ENCODE data around the gene LRRC3C.

The LRRC3C gene

GRCh38 chr17:39933912-39934311 is 6.4 kb downstream of the LRRC3C start:
- Histone ChIP-seq H3K27me3 (replicated peaks; ENCODE audit: control insufficient read depth, insufficient read depth, low read length, poor library complexity, severe bottlenecking) (no peaks in the 10 kb centered on the region), H3K36me3 (ENCODE audit: control insufficient read depth, insufficient read depth, low read length) (no peaks in the 10 kb centered on the region), H3K27ac (ENCODE audit: insufficient read depth, low read length, poor library complexity, severe bottlenecking) (no peak overlapping the region), H3K4me3 (ENCODE audit: insufficient read depth, low read depth, low read length, poor library complexity, severe bottlenecking) (no peak overlapping the region), H3K9me3 (ENCODE audit: control insufficient read depth, low read length) (no peaks in the 10 kb centered on the region), H3K4me1 (ENCODE audit: control insufficient read depth, insufficient read depth, low read length, poor library complexity, severe bottlenecking) (no peaks in the 10 kb centered on the region)
- DNase-seq: no peak

GRCh38 chr17:39934324-39934723 is 6.8 kb downstream of the LRRC3C start:
- H3K36me3 ChIP-seq (ENCODE audit: control insufficient read depth, insufficient read depth, low read length): no peaks in the 10 kb centered on the region
- H3K27ac ChIP-seq (ENCODE audit: insufficient read depth, low read length, poor library complexity, severe bottlenecking): no peak overlapping the region
- H3K9me3 ChIP-seq (ENCODE audit: control insufficient read depth, low read length): no peaks in the 10 kb centered on the region
- no peak overlapping the region for H3K4me3 ChIP-seq (ENCODE audit: insufficient read depth, low read depth, low read length, poor library complexity, severe bottlenecking)
- DNase-seq: no peak
- H3K4me1 ChIP-seq (ENCODE audit: control insufficient read depth, insufficient read depth, low read length, poor library complexity, severe bottlenecking): no peaks in the 10 kb centered on the region
- no peaks in the 10 kb centered on the region for H3K27me3 ChIP-seq (replicated peaks; ENCODE audit: control insufficient read depth, insufficient read depth, low read length, poor library complexity, severe bottlenecking)

GRCh38 chr17:39935909-39936308 is 8.4 kb downstream of the LRRC3C start:
- Histone ChIP-seq H3K36me3 (ENCODE audit: control insufficient read depth, insufficient read depth, low read length) (no peaks in the 10 kb centered on the region), H3K4me1 (ENCODE audit: control insufficient read depth, insufficient read depth, low read length, poor library complexity, severe bottlenecking) (peaks cover 3% of the 10 kb centered on the region), H3K27me3 (replicated peaks; ENCODE audit: control insufficient read depth, insufficient read depth, low read length, poor library complexity, severe bottlenecking) (no peaks in the 10 kb centered on the region), H3K4me3 (ENCODE audit: insufficient read depth, low read depth, low read length, poor library complexity, severe bottlenecking) (no peak overlapping the region), H3K9me3 (ENCODE audit: control insufficient read depth, low read length) (no peaks in the 10 kb centered on the region), H3K27ac (ENCODE audit: insufficient read depth, low read length, poor library complexity, severe bottlenecking) (no peak overlapping the region)
- DNase-seq: no peak

- H3K36me3 ChIP-seq (ENCODE audit: control insufficient read depth, insufficient read depth, low read length): no peaks in the 10 kb centered on the region
- no peak for DNase-seq
- H3K27ac ChIP-seq (ENCODE audit: insufficient read depth, low read length, poor library complexity, severe bottlenecking): no peak overlapping the region
- no peaks in the 10 kb centered on the region for H3K27me3 ChIP-seq (replicated peaks; ENCODE audit: control insufficient read depth, insufficient read depth, low read length, poor library complexity, severe bottlenecking)
- H3K4me1 ChIP-seq (ENCODE audit: control insufficient read depth, insufficient read depth, low read length, poor library complexity, severe bottlenecking): peaks cover 3% of the 10 kb centered on the region
- no peaks in the 10 kb centered on the region for H3K9me3 ChIP-seq (ENCODE audit: control insufficient read depth, low read length)
- no peak overlapping the region for H3K4me3 ChIP-seq (ENCODE audit: insufficient read depth, low read depth, low read length, poor library complexity, severe bottlenecking)
Measured at GRCh38 chr17:39937447-39937846, 9.9 kb downstream of the LRRC3C start.

GRCh38 chr17:39938140-39938869 is 10.8 kb downstream of the LRRC3C start:
- DNase-seq: no peak

GRCh38 chr17:39939106-39939505 is 11.6 kb downstream of the LRRC3C start:
- Histone ChIP-seq H3K36me3 (ENCODE audit: control insufficient read depth, insufficient read depth, low read length) (no peaks in the 10 kb centered on the region), H3K4me1 (ENCODE audit: control insufficient read depth, insufficient read depth, low read length, poor library complexity, severe bottlenecking) (peaks cover 3% of the 10 kb centered on the region), H3K27ac (ENCODE audit: insufficient read depth, low read length, poor library complexity, severe bottlenecking) (no peak overlapping the region), H3K4me3 (ENCODE audit: insufficient read depth, low read depth, low read length, poor library complexity, severe bottlenecking) (no peak overlapping the region), H3K27me3 (replicated peaks; ENCODE audit: control insufficient read depth, insufficient read depth, low read length, poor library complexity, severe bottlenecking) (no peaks in the 10 kb centered on the region), H3K9me3 (ENCODE audit: control insufficient read depth, low read length) (no peaks in the 10 kb centered on the region)
- DNase-seq: no peak

More at GRCh38 chr17:39938140-39938869, 10.8 kb downstream of the LRRC3C start:
- H3K9me3 ChIP-seq (ENCODE audit: control insufficient read depth, low read length): no peaks in the 10 kb centered on the region
- no peak overlapping the region for H3K4me3 ChIP-seq (ENCODE audit: insufficient read depth, low read depth, low read length, poor library complexity, severe bottlenecking)
- H3K36me3 ChIP-seq (ENCODE audit: control insufficient read depth, insufficient read depth, low read length): no peaks in the 10 kb centered on the region
- no peak overlapping the region for H3K27ac ChIP-seq (ENCODE audit: insufficient read depth, low read length, poor library complexity, severe bottlenecking)
- H3K4me1 ChIP-seq (ENCODE audit: control insufficient read depth, insufficient read depth, low read length, poor library complexity, severe bottlenecking): peaks cover 3% of the 10 kb centered on the region
- H3K27me3 ChIP-seq (replicated peaks; ENCODE audit: control insufficient read depth, insufficient read depth, low read length, poor library complexity, severe bottlenecking): no peaks in the 10 kb centered on the region

GRCh38 chr17:39939588-39940419 is 12.3 kb downstream of the LRRC3C start:
- H3K4me1 ChIP-seq (ENCODE audit: control insufficient read depth, insufficient read depth, low read length, poor library complexity, severe bottlenecking): peaks cover 3% of the 10 kb centered on the region
- H3K27ac ChIP-seq (ENCODE audit: insufficient read depth, low read length, poor library complexity, severe bottlenecking): no peak overlapping the region
- H3K36me3 ChIP-seq (ENCODE audit: control insufficient read depth, insufficient read depth, low read length): no peaks in the 10 kb centered on the region
- peak; percentile 15 to 27 (median 19) for DNase-seq
- no peak overlapping the region for H3K4me3 ChIP-seq (ENCODE audit: insufficient read depth, low read depth, low read length, poor library complexity, severe bottlenecking)
- H3K9me3 ChIP-seq (ENCODE audit: control insufficient read depth, low read length): no peaks in the 10 kb centered on the region
- no peaks in the 10 kb centered on the region for H3K27me3 ChIP-seq (replicated peaks; ENCODE audit: control insufficient read depth, insufficient read depth, low read length, poor library complexity, severe bottlenecking)

GRCh38 chr17:39943702-39944392 is 16.3 kb downstream of the LRRC3C start:
- H3K27me3 ChIP-seq (replicated peaks; ENCODE audit: control insufficient read depth, insufficient read depth, low read length, poor library complexity, severe bottlenecking): no peaks in the 10 kb centered on the region
- no peaks in the 10 kb centered on the region for H3K36me3 ChIP-seq (ENCODE audit: control insufficient read depth, insufficient read depth, low read length)
- H3K27ac ChIP-seq (ENCODE audit: insufficient read depth, low read length, poor library complexity, severe bottlenecking): no peak overlapping the region
- DNase-seq: no peak
- peaks cover 3% of the 10 kb centered on the region for H3K4me1 ChIP-seq (ENCODE audit: control insufficient read depth, insufficient read depth, low read length, poor library complexity, severe bottlenecking)
- no peak overlapping the region for H3K4me3 ChIP-seq (ENCODE audit: insufficient read depth, low read depth, low read length, poor library complexity, severe bottlenecking)
- H3K9me3 ChIP-seq (ENCODE audit: control insufficient read depth, low read length): no peaks in the 10 kb centered on the region

GRCh38 chr17:39944393-39944711 is 16.8 kb downstream of the LRRC3C start:
- Histone ChIP-seq H3K4me3 (ENCODE audit: insufficient read depth, low read depth, low read length, poor library complexity, severe bottlenecking) (no peak overlapping the region), H3K4me1 (ENCODE audit: control insufficient read depth, insufficient read depth, low read length, poor library complexity, severe bottlenecking) (peaks cover 3% of the 10 kb centered on the region), H3K9me3 (ENCODE audit: control insufficient read depth, low read length) (no peaks in the 10 kb centered on the region), H3K27ac (ENCODE audit: insufficient read depth, low read length, poor library complexity, severe bottlenecking) (no peak overlapping the region), H3K27me3 (replicated peaks; ENCODE audit: control insufficient read depth, insufficient read depth, low read length, poor library complexity, severe bottlenecking) (no peaks in the 10 kb centered on the region), H3K36me3 (ENCODE audit: control insufficient read depth, insufficient read depth, low read length) (no peaks in the 10 kb centered on the region)
- DNase-seq: no peak
